ENCODE results near the gene OGFR.

Gene OGFR

GRCh38 chr20:62852196-62852595 lies 47.6 kb downstream of the OGFR start (continued):
- TF ChIP-seq ZBTB26 (tag by site-specific recombination; optimal IDR thresholded peaks at IDR 0.05) (no peak), ZNF530 (tag by site-specific recombination; IDR thresholded peaks at IDR 0.05; ENCODE audit: low read depth) (no peak), BCL6B (tag by site-specific recombination; IDR thresholded peaks at IDR 0.05) (no peak), KLF1 (tag by site-specific recombination; IDR thresholded peaks at IDR 0.05) (no peak), ZBTB7A (tag by site-specific recombination; IDR thresholded peaks at IDR 0.05; ENCODE audit: low read depth) (no peak), BCL11B (tag by site-specific recombination; IDR thresholded peaks at IDR 0.05; ENCODE audit: low read depth) (no peak)

- H3K4me3 ChIP-seq (ENCODE audit: low read depth, low read length), result no peak overlapping the region
- no peaks in the 10 kb centered on the region for H3K9me3 ChIP-seq (ENCODE audit: control insufficient read depth, insufficient read depth, low read depth, low read length)
- ChIA-PET POLR2A (no interaction called here), CTCF (no interaction called here)
- no peak overlapping the region for H3K27ac ChIP-seq (ENCODE audit: extremely low read depth, low read depth, low read length)
- peaks cover 9 to 79% of the 10 kb centered on the region in 2 experiments; a peak in 2 of 3 replicates for H3K36me3 ChIP-seq (ENCODE audit: control insufficient read depth in 2 of 2, insufficient read depth in 1 of 2, low read length in 2 of 2)
- no peak for TF ChIP-seq ZBTB7A (tag by site-specific recombination; IDR thresholded peaks at IDR 0.05; ENCODE audit: low read depth)
- no peak for TF ChIP-seq ZNF114 (tag by site-specific recombination; IDR thresholded peaks at IDR 0.05)
- TF ChIP-seq ZNF2 (tag by site-specific recombination; IDR thresholded peaks at IDR 0.05), result no peak
- no peak for TF ChIP-seq ZNF596 (tag by site-specific recombination; IDR thresholded peaks at IDR 0.05)
- no peak for TF ChIP-seq ZNF626 (tag by site-specific recombination; IDR thresholded peaks at IDR 0.05)
- TF ChIP-seq ZNF660 (tag by site-specific recombination; IDR thresholded peaks at IDR 0.05), result no peak
- no peak for TF ChIP-seq ZNF341 (tag by site-specific recombination; IDR thresholded peaks at IDR 0.05; ENCODE audit: low read depth)
- TF ChIP-seq ZNF639 (tag by site-specific recombination; IDR thresholded peaks at IDR 0.05), result no peak
- no peak for TF ChIP-seq ZSCAN4 (tag by site-specific recombination; IDR thresholded peaks at IDR 0.05)
- TF ChIP-seq ZNF157 (tag by site-specific recombination; IDR thresholded peaks at IDR 0.05), result no peak
- no peak for TF ChIP-seq ZNF175 (tag by site-specific recombination; IDR thresholded peaks at IDR 0.05)
- TF ChIP-seq INSM2 (tag by site-specific recombination; IDR thresholded peaks at IDR 0.05), result no peak
- no peak for TF ChIP-seq ZNF473 (tag by site-specific recombination; IDR thresholded peaks at IDR 0.05)
- no peak for TF ChIP-seq ZNF148 (tag by site-specific recombination; IDR thresholded peaks at IDR 0.05; ENCODE audit: borderline replicate concordance)
- no peak for TF ChIP-seq GLI4 (tag by site-specific recombination; IDR thresholded peaks at IDR 0.05)
- TF ChIP-seq ZNF549 (tag by site-specific recombination; IDR thresholded peaks at IDR 0.05), result no peak
- H3K4me1 ChIP-seq (ENCODE audit: control insufficient read depth, insufficient read depth, low read length), result no peaks in the 10 kb centered on the region
Observed at GRCh38 chr20:62852841-62853240, 48.2 kb downstream of the OGFR start.
